Mesothelial cell of epicardium (in vitro differentiated cells): ENCODE measurements around the gene LCN6. TPM values are rescaled to one million over a fixed set of nuclear protein-coding genes. Genes with fewer than 3 reads are reported as not detected.
"Not testable (repeated sequence)": the region's sequence is repeated elsewhere in the genome, so short reads cannot be mapped to it uniquely, and the experiment has no call there.

ENCODE experiments used
- DNase-seq, 2 experiments: peaks; one replicate each; pipeline ENCODE4 v3.0.0; 2021; ENCODE audit warnings: low spot score in 2 of 2; ENCODE audit not compliant: unreplicated experiment in 2 of 2
- H3K27ac Mint-ChIP-seq: 2 replicates; pipeline ENCODE4 v1.8.0; 2021; ENCODE audit warnings: mixed read lengths
- H3K27me3 Mint-ChIP-seq: 2 replicates; pipeline ENCODE4 v1.8.0; 2021; ENCODE audit warnings: low read depth, mixed read lengths
- H3K36me3 Mint-ChIP-seq: 2 replicates; pipeline ENCODE4 v1.8.0; 2021; ENCODE audit warnings: mixed read lengths
- H3K4me1 Mint-ChIP-seq: 2 replicates; pipeline ENCODE4 v1.8.0; 2021; ENCODE audit warnings: mixed read lengths
- H3K4me3 Mint-ChIP-seq: 2 replicates; pipeline ENCODE4 v1.8.0; 2021; ENCODE audit warnings: mild to moderate bottlenecking, moderate library complexity, mixed read lengths
- H3K9me3 Mint-ChIP-seq: 2 replicates; pipeline ENCODE4 v1.8.0; 2021; ENCODE audit warnings: mixed read lengths
- total RNA-seq: library from RNA; stranded (reverse); gene quantifications from 3 replicates; pipeline ENCODE4 v1.2.1, GENCODE V29; 2021
- TF ChIP-seq, protein P1 (sequence below): fragments of 200-600 bp; sonication (generic); IDR thresholded peaks from one replicate; pipeline ENCODE4 v1.5.0; 2021; ENCODE audit warnings: antibody characterized with exemption; ENCODE audit not compliant: unreplicated experiment

LCN6 gene
- total RNA-seq, 1 donor from 2014 or later = not detected

DNA sequence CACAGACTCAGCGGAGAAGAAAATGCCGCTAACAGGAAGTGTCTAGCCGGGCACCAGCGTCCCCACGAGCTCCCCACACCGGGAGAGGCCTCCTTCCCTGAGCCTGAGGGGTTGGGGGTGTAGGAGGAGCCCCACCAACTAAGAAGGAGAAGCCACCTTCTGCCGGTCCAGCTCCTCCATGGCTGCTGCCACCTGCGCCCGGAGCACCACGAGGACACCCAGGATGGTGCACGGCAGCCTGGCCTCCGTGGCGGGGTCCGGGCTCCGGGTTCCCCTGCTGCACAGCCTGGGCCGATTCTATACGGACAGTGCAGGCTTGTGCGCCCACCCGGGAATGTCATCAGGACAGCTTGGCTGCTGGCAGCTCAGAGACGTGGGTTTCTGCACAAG, 9.4 kb upstream of the LCN6 start:
- H3K9me3 Mint-ChIP-seq = peaks cover under 1% of the 10 kb centered on the region
- H3K4me3 Mint-ChIP-seq = no peak overlapping the region
- peaks cover 3% of the 10 kb centered on the region for H3K4me1 Mint-ChIP-seq
- no peak overlapping the region for H3K27ac Mint-ChIP-seq
- peaks cover under 1% of the 10 kb centered on the region for H3K27me3 Mint-ChIP-seq
- DNase-seq = no peak
- no peaks in the 10 kb centered on the region for H3K36me3 Mint-ChIP-seq
- TF ChIP-seq, protein P1, sequence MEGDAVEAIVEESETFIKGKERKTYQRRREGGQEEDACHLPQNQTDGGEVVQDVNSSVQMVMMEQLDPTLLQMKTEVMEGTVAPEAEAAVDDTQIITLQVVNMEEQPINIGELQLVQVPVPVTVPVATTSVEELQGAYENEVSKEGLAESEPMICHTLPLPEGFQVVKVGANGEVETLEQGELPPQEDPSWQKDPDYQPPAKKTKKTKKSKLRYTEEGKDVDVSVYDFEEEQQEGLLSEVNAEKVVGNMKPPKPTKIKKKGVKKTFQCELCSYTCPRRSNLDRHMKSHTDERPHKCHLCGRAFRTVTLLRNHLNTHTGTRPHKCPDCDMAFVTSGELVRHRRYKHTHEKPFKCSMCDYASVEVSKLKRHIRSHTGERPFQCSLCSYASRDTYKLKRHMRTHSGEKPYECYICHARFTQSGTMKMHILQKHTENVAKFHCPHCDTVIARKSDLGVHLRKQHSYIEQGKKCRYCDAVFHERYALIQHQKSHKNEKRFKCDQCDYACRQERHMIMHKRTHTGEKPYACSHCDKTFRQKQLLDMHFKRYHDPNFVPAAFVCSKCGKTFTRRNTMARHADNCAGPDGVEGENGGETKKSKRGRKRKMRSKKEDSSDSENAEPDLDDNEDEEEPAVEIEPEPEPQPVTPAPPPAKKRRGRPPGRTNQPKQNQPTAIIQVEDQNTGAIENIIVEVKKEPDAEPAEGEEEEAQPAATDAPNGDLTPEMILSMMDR = no peak

DNA sequence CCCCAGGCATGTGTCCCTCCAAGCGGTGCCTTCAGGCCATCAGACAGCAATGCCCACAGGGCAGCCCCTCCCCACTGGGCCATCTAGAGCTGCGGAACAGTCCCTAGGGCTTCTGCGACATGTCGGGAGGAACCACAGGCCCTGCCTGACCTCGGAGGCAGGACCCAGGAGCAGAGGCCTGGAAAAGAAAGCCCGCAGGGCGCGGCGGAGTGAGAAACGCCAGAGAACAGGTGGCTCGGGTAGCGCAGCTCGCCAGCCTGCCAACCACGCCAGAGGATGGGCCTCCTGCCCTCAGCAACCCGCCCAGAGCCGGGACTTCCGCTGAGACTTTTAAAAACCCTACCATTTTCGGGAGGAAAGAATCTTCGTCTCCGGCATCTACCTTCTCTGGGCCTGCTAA, 9.0 kb upstream of the LCN6 start:
- H3K27me3 Mint-ChIP-seq = peaks cover 5% of the 10 kb centered on the region
- H3K4me3 Mint-ChIP-seq = no peak overlapping the region
- no peak overlapping the region for H3K27ac Mint-ChIP-seq
- DNase-seq = no peak
- H3K36me3 Mint-ChIP-seq = no peaks in the 10 kb centered on the region
- TF ChIP-seq, protein P1 = no peak
- H3K4me1 Mint-ChIP-seq = peaks cover 3% of the 10 kb centered on the region
- peaks cover 5% of the 10 kb centered on the region for H3K9me3 Mint-ChIP-seq

DNA sequence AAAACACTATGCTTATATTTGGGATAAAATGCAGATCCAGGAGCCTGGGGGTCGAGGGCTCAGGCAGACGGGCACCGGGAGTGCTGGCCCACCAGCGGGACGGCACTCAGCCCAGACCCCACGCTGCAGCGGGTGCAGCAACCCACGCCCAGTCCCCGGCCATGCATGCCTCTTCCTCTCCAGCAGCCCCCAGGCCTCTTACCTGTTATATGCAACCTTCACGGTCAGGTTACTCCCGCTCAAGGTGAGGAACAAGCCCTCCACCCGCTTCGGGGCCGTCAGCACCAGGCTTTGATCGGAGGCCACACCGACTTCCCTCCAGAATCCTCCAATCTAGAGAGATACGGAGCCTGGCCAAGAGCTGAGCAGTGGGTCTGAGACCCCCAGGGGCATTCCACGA, 8.5 kb upstream of the LCN6 start:
- H3K4me3 Mint-ChIP-seq = no peak overlapping the region
- H3K36me3 Mint-ChIP-seq = no peaks in the 10 kb centered on the region
- TF ChIP-seq, protein P1 = no peak
- peaks cover 3% of the 10 kb centered on the region for H3K4me1 Mint-ChIP-seq
- peaks cover 10% of the 10 kb centered on the region for H3K9me3 Mint-ChIP-seq
- no peak for DNase-seq
- H3K27me3 Mint-ChIP-seq = peaks cover 8% of the 10 kb centered on the region
- no peak overlapping the region for H3K27ac Mint-ChIP-seq

DNA sequence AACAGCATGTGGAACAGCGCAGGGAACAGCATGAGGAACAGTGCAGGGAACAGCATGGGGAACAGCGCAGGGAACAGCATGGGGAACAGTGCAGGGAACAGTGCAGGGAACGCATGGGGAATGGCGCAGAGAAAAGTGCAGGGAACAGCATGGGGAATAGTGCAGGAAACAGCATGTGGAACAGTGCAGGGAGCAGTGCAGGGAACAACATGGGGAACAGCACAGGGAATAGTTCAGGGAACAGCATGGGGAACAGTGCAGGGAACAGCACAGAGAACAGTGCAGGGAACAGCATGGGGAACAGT, 7.8 kb upstream of the LCN6 start:
- H3K9me3 Mint-ChIP-seq = peaks cover 15% of the 10 kb centered on the region
- no peak overlapping the region for H3K27ac Mint-ChIP-seq
- H3K4me3 Mint-ChIP-seq = no peak overlapping the region
- TF ChIP-seq, protein P1 = no peak
- H3K4me1 Mint-ChIP-seq = peaks cover 3% of the 10 kb centered on the region
- peaks cover 11% of the 10 kb centered on the region for H3K27me3 Mint-ChIP-seq
- DNase-seq = no peak
- no peaks in the 10 kb centered on the region for H3K36me3 Mint-ChIP-seq

DNA sequence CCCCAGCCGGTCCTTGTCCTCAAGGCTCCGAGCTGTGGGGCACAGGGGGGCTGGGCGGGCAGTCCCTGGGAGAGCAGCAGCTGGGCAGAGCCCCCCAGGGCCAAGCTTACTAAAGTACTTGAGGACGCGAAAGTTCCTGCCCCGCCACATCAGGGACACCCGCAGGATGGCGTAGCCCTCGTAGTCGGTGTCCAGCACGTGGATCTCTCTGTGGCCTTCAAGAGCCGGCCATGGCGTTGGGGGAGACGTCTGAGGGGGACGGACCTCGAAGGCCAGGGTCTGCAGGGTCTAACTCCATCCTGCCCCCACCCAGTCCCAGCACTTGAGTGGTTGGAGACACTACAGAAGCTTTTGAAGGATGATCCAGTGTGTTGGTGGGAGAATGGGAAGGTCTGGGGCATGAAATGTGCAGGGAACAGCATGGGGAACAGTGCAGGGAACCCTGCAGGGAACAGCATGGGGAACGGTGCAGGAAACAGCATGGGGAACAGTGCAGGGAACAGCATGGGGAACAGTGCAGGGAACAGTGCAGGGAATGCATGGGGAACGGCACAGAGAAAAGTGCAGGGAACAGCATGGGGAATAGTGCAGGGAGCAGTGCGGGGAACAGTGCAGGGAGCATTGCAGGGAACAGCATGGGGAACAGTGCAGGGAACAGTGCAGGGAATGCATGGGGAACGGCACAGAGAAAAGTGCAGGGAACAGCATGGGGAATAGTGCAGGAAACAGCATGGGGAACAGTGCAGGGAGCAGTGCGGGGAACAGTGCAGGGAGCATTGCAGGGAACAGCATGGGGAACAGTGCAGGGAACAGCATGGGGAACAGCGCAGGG, 7.2 kb upstream of the LCN6 start:
- not testable (repeated sequence) for H3K4me3 Mint-ChIP-seq, H3K4me1 Mint-ChIP-seq, H3K27ac Mint-ChIP-seq, H3K36me3 Mint-ChIP-seq, DNase-seq
- Mint-ChIP-seq H3K27me3 (peaks cover 15% of the 10 kb centered on the region), H3K9me3 (peaks cover 15% of the 10 kb centered on the region)

DNA sequence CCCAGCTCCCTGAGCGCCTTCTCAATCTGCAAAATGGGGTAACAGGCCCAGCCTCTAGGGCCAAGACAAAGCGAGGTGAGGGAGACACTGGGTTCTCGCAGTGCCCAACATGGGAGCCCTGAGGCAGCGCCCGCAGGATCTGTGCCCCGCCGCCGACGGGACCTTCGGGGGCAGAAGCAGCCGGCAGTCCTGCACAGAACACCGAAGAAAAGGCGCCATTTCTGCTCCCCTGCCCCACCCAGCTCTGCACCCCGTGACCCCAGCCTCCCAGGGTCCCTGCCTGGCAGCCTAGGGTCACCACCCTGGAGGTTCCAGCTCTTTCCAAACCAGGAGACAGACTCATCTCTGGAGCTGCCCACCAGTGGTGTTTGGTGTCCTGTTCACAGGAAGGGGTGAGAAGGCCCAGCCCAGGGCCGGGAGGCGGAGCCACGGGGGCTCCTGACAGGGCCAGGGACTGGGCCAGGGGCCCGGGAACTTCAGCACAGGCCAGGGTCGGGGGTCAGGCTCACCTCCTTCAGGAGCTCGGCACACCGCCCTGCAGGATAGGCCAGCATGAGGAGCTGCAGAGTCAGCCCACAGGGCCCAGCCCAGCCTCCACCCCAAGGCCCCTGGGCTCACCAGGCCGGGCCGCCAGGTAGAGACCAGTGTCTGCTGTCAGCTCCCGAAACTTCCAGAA, 6.4 kb upstream of the LCN6 start:
- H3K4me1 Mint-ChIP-seq = no peaks in the 10 kb centered on the region
- H3K4me3 Mint-ChIP-seq = no peak overlapping the region
- TF ChIP-seq, protein P1 = no peak
- H3K27ac Mint-ChIP-seq = no peak overlapping the region
- peaks cover 16% of the 10 kb centered on the region for H3K27me3 Mint-ChIP-seq
- peaks cover 15% of the 10 kb centered on the region for H3K9me3 Mint-ChIP-seq
- no peak for DNase-seq
- H3K36me3 Mint-ChIP-seq = no peaks in the 10 kb centered on the region
